Loucy (cell line): ENCODE results near the gene TAF13.

Source experiments
- EZH2phosphoT487 ChIP-seq: fragments of 200-600 bp; IDR thresholded peaks from 2 replicates; pipeline ENCODE4 v1.6.1; 2018; ENCODE audit warnings: antibody characterized with exemption, mild to moderate bottlenecking, moderate library complexity, borderline replicate concordance
- TF ChIP-seq, protein P1 (sequence below): fragments of 200-600 bp; sonication (generic); conservative IDR thresholded peaks from 2 replicates; pipeline ENCODE4 v1.5.1; 2014; ENCODE audit warnings: mild to moderate bottlenecking, antibody characterized with exemption, low read length

DNA sequence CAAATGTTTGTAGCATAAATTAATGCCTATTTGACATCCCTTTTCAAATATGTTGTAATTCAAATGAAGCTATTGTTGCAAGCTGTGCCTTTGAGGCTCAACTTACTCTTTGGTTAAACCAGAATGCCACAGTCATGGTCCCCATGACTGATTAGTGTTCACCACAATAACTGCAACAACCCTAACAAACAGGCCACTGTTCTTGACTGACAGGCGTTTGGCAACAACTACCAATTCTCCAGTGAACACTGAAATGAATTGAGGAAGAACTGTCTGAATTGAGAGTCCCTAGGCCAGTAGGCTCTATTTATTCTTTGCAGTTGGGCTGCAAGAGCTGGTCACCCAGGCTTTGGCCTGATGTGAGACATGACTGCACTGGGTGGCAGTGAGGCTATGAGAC, 8.1 kb upstream of the TAF13 start:
- TF ChIP-seq, protein P1, sequence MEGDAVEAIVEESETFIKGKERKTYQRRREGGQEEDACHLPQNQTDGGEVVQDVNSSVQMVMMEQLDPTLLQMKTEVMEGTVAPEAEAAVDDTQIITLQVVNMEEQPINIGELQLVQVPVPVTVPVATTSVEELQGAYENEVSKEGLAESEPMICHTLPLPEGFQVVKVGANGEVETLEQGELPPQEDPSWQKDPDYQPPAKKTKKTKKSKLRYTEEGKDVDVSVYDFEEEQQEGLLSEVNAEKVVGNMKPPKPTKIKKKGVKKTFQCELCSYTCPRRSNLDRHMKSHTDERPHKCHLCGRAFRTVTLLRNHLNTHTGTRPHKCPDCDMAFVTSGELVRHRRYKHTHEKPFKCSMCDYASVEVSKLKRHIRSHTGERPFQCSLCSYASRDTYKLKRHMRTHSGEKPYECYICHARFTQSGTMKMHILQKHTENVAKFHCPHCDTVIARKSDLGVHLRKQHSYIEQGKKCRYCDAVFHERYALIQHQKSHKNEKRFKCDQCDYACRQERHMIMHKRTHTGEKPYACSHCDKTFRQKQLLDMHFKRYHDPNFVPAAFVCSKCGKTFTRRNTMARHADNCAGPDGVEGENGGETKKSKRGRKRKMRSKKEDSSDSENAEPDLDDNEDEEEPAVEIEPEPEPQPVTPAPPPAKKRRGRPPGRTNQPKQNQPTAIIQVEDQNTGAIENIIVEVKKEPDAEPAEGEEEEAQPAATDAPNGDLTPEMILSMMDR = no peak
- no peak for TF ChIP-seq EZH2phosphoT487
